ENCODE measurements around the gene CGB7. TPM values are rescaled to one million over a fixed set of nuclear protein-coding genes. Genes with fewer than 3 reads are reported as not detected.

Gene CGB7
- total and polyA plus RNA-seq, 2 donors (not counting 3 experiments of a cell fraction or from before 2014, with no cell fraction given), result 0.41 to 0.42 TPM

DNA sequence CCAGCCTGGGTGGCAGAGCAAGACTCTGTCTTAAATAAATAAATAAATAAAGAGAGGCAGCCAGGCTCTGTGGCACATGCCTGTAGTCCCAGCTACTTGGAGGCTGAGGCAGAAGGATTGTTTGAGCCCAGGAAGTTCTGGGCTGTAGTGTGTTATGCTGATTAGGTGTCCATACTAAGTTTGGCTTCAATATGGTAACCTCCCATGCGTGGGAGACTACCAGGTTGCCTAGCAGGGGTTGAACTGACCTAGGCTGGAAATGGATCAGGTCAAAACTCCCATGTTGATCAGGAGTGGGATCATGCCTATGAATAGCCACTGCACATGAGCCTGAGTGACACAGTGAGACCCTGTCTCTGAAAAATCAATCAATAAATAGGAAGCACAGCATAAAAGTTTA, 23.7 kb upstream of the CGB7 start:
- TF ChIP-seq, protein P1, sequence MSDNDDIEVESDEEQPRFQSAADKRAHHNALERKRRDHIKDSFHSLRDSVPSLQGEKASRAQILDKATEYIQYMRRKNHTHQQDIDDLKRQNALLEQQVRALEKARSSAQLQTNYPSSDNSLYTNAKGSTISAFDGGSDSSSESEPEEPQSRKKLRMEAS (IDR thresholded peaks at IDR 0.05; ENCODE audit: insufficient read depth, insufficient read length), result no peak
- Histone ChIP-seq H3K9ac (replicated peaks; ENCODE audit: extremely low read depth, insufficient read depth, low read length) (no peak overlapping the region), H3K9me3 (replicated peaks; ENCODE audit: control insufficient read depth, insufficient read depth, low read length) (no peaks in the 10 kb centered on the region), H3K79me2 (ENCODE audit: control insufficient read depth, insufficient read depth, low read length) (peaks cover 10% of the 10 kb centered on the region), H3K27me3 (ENCODE audit: control insufficient read depth in 2 of 2, insufficient read depth in 2 of 2, low read length in 2 of 2) (peaks cover 2 to 3% of the 10 kb centered on the region in 2 experiments), H4K20me1 (replicated peaks; ENCODE audit: control insufficient read depth, extremely low read depth, insufficient read depth, low read length) (no peaks in the 10 kb centered on the region), H3K4me2 (ENCODE audit: insufficient read depth, low read length) (no peak overlapping the region), H3K4me1 (ENCODE audit: control insufficient read depth, extremely low read depth, insufficient read depth, low read length) (peaks cover 3% of the 10 kb centered on the region), H3K27ac (ENCODE audit: insufficient read depth, low read depth, low read length) (no peak overlapping the region), H3K4me3 (replicated peaks in 1 of 3; ENCODE audit: insufficient read depth in 1 of 3, low read depth in 1 of 3, low read length in 3 of 3) (no peak overlapping the region), H3K36me3 (ENCODE audit: control insufficient read depth in 2 of 2, extremely low read depth in 1 of 2, insufficient read depth in 2 of 2, low read length in 2 of 2) (no peaks in the 10 kb centered on the region), H2AFZ (ENCODE audit: low read depth, low read length) (no peak overlapping the region), H3K9me1 (replicated peaks; ENCODE audit: control insufficient read depth, extremely low read depth, insufficient read depth, low read length) (no peaks in the 10 kb centered on the region)
- dilution Hi-C loops (cut with MboI; ENCODE audit: extremely low pct_ligation_motif_present, low sequenced_read_pairs), result no loop called here
- no TSS peak for BruUV-seq (replicated peaks)
- DNase-seq (ENCODE audit: low read depth, low spot score) (no peak), FAIRE-seq (no peak)
- CTCF ChIA-PET, result interaction anchor here (2.2 kb wide), 1 partner anchor 126 kb away, joined by 6 read pairs; no protein-coding TSS in a partner anchor
- intact Hi-C loops (cut with micrococcal nuclease), result no loop called here
- POLR2A ChIA-PET, result no interaction called here

DNA sequence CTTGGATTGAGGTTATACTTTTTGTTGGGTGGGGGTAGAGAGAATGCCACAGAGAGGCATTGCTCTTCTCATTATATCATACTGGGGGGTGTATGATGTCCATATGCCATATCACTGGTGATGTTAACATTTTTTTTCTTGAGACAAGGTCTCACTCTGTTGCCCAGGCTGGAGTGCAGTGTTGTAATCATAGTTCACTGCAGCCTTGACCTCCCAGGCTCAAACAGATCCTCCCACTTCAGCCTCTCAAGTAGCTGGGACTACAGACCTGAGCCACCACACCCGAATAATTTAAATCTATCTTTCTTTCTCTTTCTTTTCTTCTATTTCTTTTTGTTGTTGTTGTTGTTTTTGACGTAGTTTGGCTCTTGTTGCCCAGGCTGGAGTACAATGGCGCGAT, 22.8 kb upstream of the CGB7 start:
- ChIA-PET POLR2A (no interaction called here), CTCF (no interaction called here)
- no peaks in the 10 kb centered on the region for H4K20me1 ChIP-seq (replicated peaks; ENCODE audit: control insufficient read depth, extremely low read depth, insufficient read depth, low read length)
- H3K4me3 ChIP-seq (replicated peaks in 1 of 3; ENCODE audit: insufficient read depth in 1 of 3, low read depth in 1 of 3, low read length in 3 of 3), result no peak overlapping the region
- no TSS peak for BruUV-seq (replicated peaks)
- H3K27ac ChIP-seq (ENCODE audit: insufficient read depth, low read depth, low read length), result no peak overlapping the region
- no peaks in the 10 kb centered on the region for H3K9me3 ChIP-seq (replicated peaks; ENCODE audit: control insufficient read depth, insufficient read depth, low read length)
- FAIRE-seq, result no peak
- no peak overlapping the region for H3K9ac ChIP-seq (replicated peaks; ENCODE audit: extremely low read depth, insufficient read depth, low read length)
- intact Hi-C loops (cut with micrococcal nuclease), result no loop called here
- dilution Hi-C loops (cut with MboI; ENCODE audit: extremely low pct_ligation_motif_present, low sequenced_read_pairs), result no loop called here
- H3K9me1 ChIP-seq (replicated peaks; ENCODE audit: control insufficient read depth, extremely low read depth, insufficient read depth, low read length), result no peaks in the 10 kb centered on the region
- no peak overlapping the region for H2AFZ ChIP-seq (ENCODE audit: low read depth, low read length)
- no peak for DNase-seq (ENCODE audit: low read depth, low spot score)
- H3K27me3 ChIP-seq (ENCODE audit: control insufficient read depth in 2 of 2, insufficient read depth in 2 of 2, low read length in 2 of 2), result peaks cover 2 to 3% of the 10 kb centered on the region in 2 experiments
- TF ChIP-seq, protein P2, sequence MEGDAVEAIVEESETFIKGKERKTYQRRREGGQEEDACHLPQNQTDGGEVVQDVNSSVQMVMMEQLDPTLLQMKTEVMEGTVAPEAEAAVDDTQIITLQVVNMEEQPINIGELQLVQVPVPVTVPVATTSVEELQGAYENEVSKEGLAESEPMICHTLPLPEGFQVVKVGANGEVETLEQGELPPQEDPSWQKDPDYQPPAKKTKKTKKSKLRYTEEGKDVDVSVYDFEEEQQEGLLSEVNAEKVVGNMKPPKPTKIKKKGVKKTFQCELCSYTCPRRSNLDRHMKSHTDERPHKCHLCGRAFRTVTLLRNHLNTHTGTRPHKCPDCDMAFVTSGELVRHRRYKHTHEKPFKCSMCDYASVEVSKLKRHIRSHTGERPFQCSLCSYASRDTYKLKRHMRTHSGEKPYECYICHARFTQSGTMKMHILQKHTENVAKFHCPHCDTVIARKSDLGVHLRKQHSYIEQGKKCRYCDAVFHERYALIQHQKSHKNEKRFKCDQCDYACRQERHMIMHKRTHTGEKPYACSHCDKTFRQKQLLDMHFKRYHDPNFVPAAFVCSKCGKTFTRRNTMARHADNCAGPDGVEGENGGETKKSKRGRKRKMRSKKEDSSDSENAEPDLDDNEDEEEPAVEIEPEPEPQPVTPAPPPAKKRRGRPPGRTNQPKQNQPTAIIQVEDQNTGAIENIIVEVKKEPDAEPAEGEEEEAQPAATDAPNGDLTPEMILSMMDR (IDR thresholded peaks at IDR 0.05; ENCODE audit: extremely low read depth in 1 of 2, insufficient read depth in 1 of 2, low read depth in 1 of 2, low read length in 2 of 2), result no peak
- TF ChIP-seq FOS (IDR thresholded peaks at IDR 0.05; ENCODE audit: borderline replicate concordance, insufficient read depth, low read length) (no peak), JUN (IDR thresholded peaks at IDR 0.05; ENCODE audit: borderline replicate concordance, insufficient read depth, insufficient read length, low read depth) (no peak), POLR2A (IDR thresholded peaks at IDR 0.05; ENCODE audit: low read depth, low read length) (no peak), GATA2 (IDR thresholded peaks at IDR 0.05; ENCODE audit: insufficient read depth, insufficient read length, low read depth, low read length) (no peak), EZH2 (IDR thresholded peaks at IDR 0.05; ENCODE audit: borderline replicate concordance, low read depth, low read length, severe bottlenecking) (no peak)
- TF ChIP-seq, protein P1 (IDR thresholded peaks at IDR 0.05; ENCODE audit: insufficient read depth, insufficient read length), result no peak
- H3K4me1 ChIP-seq (ENCODE audit: control insufficient read depth, extremely low read depth, insufficient read depth, low read length), result no peaks in the 10 kb centered on the region
- H3K4me2 ChIP-seq (ENCODE audit: insufficient read depth, low read length), result no peak overlapping the region
- H3K36me3 ChIP-seq (ENCODE audit: control insufficient read depth in 2 of 2, extremely low read depth in 1 of 2, insufficient read depth in 2 of 2, low read length in 2 of 2), result no peaks in the 10 kb centered on the region
- H3K79me2 ChIP-seq (ENCODE audit: control insufficient read depth, insufficient read depth, low read length), result peaks cover under 1% of the 10 kb centered on the region

Data from endothelial cell of umbilical vein (primary cell).